Measurements from ENCODE around the gene ZNF12.

GRCh38 chr7:6653071-6654003 is 53.4 kb downstream of the ZNF12 start:
- no peak for TF ChIP-seq EZH2 (IDR thresholded peaks at IDR 0.05; ENCODE audit: borderline replicate concordance, low read length)
- TF ChIP-seq CTCF (IDR thresholded peaks at IDR 0.05; ENCODE audit: low read length), result no peak

Measured in OCI-LY1 (cell line).